Effector CD8-positive, alpha-beta T cell (primary cell): ENCODE results near the gene SPSB1.

Experiments used
- DNase-seq: peaks from one replicate; lab custom pipeline; 2025; lab: John Stamatoyannopoulos, UW

SPSB1 gene

GRCh38 chr1:9344426-9345200 lies 51.9 kb downstream of the SPSB1 start:
- no peak for DNase-seq

- DNase-seq, result no peak
Observed at GRCh38 chr1:9345471-9345870, 52.8 kb downstream of the SPSB1 start.

GRCh38 chr1:9345922-9346321 lies 53.2 kb downstream of the SPSB1 start:
- DNase-seq, result no peak

DNA sequence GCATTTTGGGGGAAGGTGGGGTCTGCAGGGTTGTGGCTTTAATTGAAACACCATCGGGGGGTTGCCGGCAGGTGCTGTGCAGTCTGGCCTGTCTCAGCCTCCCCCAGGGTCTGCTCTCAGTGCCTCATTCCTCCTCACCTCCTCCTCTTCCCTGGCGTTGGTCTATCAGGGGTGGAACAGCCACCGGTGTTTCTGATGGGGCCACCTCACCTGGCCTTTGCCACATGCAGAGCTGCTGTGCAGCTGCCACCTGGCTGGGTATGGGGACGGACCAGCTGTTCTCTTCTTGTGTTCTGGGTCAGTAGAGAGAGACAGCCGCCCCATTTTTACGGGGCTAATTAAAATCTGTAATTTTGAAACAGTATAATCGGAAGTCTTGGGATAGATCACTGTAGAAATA lies 53.9 kb downstream of the SPSB1 start:
- no peak for DNase-seq

DNA sequence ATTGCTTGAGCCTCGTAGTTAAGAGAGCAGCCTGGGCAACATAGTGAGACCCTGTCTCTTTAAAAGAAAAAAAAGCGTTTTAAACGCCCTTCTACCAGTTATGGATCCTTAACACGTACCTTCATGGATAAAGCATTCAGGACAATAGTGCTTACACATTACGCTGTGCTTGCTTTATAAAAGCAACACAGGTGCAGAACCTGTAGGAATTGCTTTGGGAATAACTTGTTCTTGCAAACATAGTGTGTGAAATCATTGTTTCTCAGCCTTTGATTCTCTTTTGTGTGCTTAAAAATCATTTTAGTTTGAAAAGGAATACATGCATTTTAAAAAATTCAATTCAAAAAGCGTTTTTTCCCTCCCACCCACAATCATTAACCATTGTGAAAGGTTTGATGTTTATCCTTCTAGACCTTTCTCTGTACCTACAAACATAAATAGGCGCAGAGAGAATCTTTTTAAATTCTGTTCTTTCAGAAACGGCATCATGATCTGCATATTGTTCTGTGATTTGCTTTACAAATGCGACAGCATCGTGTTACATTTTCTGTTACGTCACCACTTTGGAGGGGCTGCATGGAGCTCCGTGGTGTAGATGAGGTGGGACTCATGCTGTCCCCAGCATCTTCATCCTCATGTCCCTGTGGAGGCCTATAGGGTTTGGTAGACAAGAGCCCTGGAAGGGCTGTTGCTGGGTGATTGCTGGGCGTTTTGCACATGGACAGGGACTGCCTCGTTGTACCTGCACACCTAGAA lies 54.6 kb downstream of the SPSB1 start:
- no peak for DNase-seq

DNA sequence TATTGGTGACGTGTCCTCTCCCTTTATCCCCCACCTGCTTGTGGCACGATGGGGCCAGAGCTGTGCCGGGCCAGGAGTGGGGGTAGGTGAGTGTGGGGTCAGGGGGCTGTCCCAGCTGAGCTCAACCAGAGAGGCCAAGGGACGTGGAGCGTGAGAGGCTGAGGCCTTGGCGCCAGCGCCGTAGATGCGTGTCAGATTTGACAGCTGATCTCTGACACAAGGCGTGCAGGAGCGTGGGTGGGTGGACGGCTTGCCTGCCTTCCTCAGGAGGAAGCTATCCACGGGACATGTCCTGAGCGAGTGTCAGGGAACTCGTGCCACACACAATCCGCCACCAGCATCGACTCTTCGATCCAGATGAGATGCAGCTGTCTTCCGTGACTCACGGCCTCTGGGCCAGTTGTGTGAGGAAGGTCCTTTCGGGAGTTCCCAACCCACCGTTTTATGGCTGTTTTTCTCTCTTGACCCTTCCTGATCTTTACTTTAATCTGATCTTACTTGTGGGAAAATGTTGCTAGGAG lies 56.7 kb downstream of the SPSB1 start:
- no peak for DNase-seq

DNA sequence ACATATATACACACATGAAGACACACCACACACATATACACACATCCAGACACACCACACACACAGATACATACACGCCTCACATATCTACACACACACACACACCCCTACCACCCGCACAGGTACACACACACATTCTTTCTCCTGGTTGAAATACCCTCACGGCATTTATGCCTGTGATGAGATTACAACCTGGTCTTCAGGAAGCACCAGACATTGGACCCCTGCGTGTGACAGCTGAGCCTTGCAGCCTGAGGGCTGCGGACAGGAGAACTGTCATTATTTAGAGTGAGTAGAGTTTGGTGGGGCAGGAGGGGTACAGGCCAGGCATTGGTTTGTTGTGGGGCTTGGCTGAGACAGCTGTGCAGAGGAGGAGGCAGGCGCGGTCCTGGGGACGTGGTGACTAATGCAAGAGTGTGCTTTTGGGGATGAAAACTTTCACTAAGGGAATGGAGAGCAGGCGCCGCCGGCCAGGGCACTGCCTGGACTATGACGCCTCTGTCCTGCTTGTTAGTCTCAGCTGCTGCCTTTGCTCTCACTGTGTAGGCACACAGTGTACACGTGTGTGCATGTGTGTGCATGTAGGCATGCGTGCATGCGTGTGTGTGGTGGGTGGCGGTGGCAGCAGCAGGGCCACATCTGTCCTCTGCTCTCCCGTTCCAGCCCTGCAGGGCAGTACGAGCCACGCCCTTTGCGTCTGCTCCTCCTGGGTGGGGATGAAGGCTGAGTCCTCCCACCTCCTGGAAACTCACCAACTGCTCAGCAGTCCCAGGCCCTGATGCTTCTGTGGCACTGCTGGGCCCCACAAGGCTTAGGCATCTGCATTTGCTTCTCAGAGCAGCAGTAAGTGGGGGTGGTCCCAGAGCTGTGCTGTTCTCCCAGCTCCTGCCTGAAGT lies 57.6 kb downstream of the SPSB1 start:
- no peak for DNase-seq

DNA sequence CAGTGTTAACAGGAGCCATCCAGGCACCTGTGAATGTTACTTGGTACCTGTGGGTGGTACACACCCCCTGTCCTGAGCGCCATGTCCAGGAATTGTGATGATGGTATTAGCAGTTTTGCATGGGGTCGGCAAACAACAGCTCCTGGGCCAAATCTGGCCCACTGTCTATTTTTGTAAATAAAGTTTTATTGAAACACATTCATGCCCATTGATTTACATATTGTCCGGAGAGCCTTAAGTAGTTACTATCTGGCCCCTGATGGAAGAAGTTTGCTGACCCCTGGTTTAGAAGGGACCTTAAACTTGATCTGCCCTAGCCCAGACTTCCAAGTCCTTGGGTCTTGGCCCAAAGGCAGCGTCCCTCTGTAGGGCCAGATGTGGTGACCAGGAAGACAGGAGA lies 58.3 kb downstream of the SPSB1 start:
- no peak for DNase-seq

- no peak for DNase-seq
Observed at GRCh38 chr1:9351654-9352271, 59.1 kb downstream of the SPSB1 start.

DNA sequence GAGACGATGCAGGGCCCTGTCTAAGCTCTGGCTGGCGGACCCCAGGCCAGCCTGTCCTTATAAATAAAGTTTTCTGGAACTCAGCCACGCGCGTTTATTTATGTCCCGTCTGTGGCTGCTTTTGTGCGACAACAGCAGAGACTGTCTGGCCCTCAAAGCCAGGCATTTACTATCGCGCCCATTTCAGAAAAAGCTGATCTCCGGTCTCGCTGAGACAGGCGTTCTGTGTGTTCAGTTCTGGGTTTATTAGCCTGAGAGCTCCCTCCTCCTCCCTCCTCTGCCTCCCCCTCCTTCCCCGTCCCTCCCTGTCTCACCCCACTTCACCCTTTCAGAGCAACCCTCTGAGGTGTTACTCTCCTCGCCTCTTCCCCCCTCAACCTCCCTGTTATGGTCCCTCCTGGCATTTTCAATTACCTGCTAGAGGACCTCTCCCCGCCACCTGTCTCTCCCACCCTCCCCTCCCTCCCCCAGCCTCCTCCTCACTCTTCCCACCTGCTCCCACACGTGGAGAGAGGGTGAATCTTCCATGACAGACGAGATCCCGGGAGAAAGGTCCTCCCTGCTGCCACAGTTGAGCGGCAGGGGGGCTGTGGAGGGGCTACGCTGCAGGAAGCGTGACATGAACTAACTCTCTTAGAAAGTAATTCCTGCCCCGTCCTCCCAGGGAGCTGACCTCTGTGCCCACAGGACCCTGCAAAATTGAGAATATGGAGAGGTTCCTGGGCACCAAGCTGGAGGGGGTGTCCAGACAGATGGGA lies 59.9 kb downstream of the SPSB1 start:
- no peak for DNase-seq

- no peak for DNase-seq
Observed at GRCh38 chr1:9355503-9355902, 62.8 kb downstream of the SPSB1 start.

- DNase-seq, result no peak
Observed at GRCh38 chr1:9356021-9356420, 63.3 kb downstream of the SPSB1 start.

DNA sequence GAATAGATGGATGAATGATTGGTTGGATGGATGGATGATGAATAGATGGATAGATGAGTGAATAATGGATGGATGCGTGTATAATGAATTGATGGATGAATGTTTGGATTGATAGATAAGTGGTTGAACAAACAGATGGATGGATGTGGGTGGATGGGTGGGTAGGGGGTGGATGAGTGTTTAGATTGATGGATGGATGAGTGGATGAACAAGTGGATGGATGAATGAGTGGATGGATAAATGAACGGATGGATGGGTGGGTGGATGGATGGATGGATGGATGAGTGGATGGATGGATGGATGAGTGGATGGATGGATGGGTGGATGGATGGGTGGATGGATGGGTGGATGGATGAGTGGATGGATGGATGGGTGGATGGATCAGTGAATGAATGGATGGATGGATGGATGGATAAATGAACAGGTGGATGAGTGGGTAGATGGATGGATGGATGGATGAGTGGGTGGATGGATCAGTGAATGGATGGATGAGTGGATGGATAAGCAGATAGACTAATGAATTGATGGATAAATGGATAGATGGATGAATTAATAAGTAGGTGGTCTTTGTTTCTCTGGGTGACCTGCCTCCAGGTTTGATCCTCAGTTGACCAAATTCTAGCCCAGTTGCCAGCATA lies 64.3 kb downstream of the SPSB1 start:
- DNase-seq, result no peak

- DNase-seq, result no peak
Observed at GRCh38 chr1:9357958-9358357, 65.3 kb downstream of the SPSB1 start.

DNA sequence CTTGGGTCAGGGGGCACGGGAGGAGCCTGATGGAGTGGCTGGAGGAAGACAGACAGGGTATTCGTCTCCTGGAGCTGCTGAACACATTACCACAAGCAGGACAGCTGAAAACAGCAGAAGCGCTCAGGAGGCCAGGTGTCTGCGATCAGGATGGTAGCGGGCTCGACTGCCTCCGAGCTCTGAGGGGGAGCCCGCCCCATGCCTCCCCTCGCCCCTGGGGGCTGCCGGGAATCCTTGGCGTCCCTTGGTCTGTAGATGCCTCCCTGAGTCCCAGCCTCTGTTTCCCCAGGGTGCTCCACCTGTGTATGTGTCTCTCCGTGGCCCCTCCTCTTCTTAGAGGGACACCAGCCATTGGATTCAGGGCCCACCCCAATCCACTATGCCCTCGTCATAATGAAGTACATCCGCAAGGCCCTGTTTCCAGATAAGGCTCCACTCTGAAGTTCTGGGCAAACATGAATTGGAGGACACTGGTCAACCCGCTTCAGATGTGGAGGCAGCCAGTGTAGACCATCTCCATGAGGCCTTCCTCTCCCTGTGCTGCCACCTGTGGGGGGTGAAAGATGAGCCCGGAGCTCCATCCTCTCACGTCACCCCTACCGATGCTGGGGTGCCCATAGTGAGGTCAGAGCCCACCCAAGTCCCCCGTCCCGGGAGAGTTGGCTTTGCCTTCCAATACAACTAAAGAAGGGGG lies 67.8 kb downstream of the SPSB1 start:
- DNase-seq, result no peak

DNA sequence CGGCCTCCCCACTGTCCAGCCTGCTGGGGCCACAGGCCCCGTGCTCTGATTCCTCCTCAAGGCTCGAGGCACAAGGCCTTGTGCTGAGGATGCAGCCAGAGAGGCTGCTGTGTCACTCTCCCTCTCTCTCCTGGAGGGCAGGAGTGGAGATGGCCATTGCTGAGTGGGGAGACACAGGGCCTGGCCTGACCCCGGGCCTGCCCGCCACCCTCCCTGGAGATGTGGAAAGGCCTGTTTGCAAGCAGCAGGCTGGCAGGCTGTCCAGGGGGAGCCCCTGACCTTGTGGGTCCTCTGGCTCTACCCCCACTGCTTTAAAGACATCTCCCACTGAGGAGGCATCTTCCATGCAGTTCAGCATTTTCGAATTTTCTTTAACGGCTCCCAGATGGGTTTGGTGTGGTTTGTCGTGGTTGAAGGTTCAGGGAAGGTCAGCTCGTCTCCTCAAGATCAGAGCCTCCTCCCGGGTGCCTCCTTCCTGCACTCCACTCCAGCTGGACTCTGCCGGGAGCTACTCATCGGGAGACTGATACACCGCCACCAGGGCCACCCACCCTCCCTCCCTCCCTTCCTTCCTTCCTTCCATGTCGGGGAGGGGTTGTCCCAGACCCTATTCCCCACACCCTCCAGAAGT lies 69.1 kb downstream of the SPSB1 start:
- DNase-seq, result no peak

GRCh38 chr1:9362488-9362887 lies 69.8 kb downstream of the SPSB1 start:
- DNase-seq, result no peak

- DNase-seq, result no peak
Observed at GRCh38 chr1:9363061-9363471, 70.4 kb downstream of the SPSB1 start.

DNA sequence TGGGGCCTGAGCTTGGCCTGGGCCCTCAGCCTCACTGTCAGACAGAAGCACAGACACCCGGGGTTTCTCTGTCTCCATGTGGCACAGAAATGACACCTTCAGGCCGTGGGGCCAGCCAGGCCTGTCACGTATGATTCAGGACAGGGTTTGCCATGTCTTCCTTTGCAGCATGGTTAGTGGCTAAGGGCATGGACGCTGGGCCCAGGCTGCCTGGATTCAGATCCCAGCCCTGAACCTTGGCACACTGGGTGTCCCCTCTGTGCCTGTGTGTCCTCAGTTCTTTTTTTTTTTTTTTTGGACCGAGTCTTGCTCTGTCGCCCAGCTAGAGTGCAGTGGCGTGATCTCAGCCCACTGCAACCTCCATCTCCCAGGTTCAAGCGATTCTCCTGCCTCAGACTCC lies 73.6 kb downstream of the SPSB1 start:
- no peak for DNase-seq
